HEK293T (cell line): ENCODE measurements around the gene LRP4.

Experiments used
- BHLHE40 ChIP-seq: fragments of 450-650 bp; IDR thresholded peaks from 2 replicates; pipeline ENCODE4 v1.6.1; 2016; ENCODE audit warnings: mild to moderate bottlenecking, moderate library complexity, borderline replicate concordance
- CTBP1 ChIP-seq: fragments of 450-650 bp; IDR thresholded peaks from 2 replicates; pipeline ENCODE4 v1.6.1; 2016; ENCODE audit warnings: borderline replicate concordance
- TARDBP ChIP-seq: fragments of 450-650 bp; IDR thresholded peaks from 2 replicates; pipeline ENCODE4 v1.6.1; 2016

GRCh38 chr11:46899501-46900025 is 18.8 kb downstream of the LRP4 start:
- TF ChIP-seq BHLHE40 (no peak), CTBP1 (no peak), TARDBP (no peak)
